K562 (cell line): ENCODE results near the gene TNNT2. TPM values are rescaled to one million over a fixed set of nuclear protein-coding genes. Genes with fewer than 3 reads are reported as not detected.

Experiments used
- BACH1 ChIP-seq: fragments of 200-800 bp; sonication (Bioruptor generic); IDR thresholded peaks from 2 replicates; pipeline ENCODE4 v1.6.1; 2016; ENCODE audit warnings: missing genetic modification characterization, missing compliant biosample characterization
- CBFA2T2 ChIP-seq: fragments of 450-650 bp; conservative IDR thresholded peaks from 2 replicates; pipeline ENCODE4 v1.6.1; 2017; ENCODE audit warnings: mild to moderate bottlenecking
- CREB1 ChIP-seq, 2 experiments: sonication (generic) in 1 of 2; formaldehyde crosslinking in 1 of 2; IDR thresholded peaks; 2 replicates each; pipeline versions ENCODE4 v1.6.1 to v1.8.0; 2012 to 2022; ENCODE audit warnings: inconsistent platforms in 1 of 2, mild to moderate bottlenecking in 1 of 2, missing genetic modification reagents in 1 of 2, moderate library complexity in 1 of 2
- CREM ChIP-seq: IDR thresholded peaks from 2 replicates; pipeline ENCODE4 v1.6.1; 2014; ENCODE audit warnings: antibody characterized with exemption, low read depth
- KDM1A ChIP-seq, 2 experiments: fragments of 450-650 bp; IDR thresholded peaks; 2 replicates each; pipeline ENCODE4 v1.6.1; 2016; ENCODE audit warnings: mild to moderate bottlenecking in 2 of 2
- MAFK ChIP-seq: IDR thresholded peaks from 2 replicates; pipeline ENCODE4 v1.6.1; 2011; ENCODE audit warnings: low read length, improper control_type of control experiment
- NELFE ChIP-seq: IDR thresholded peaks from 2 replicates; pipeline ENCODE4 v1.6.1; 2011; ENCODE audit warnings: mild to moderate bottlenecking; ENCODE audit not compliant: insufficient read depth, insufficient read length
- POLR2A ChIP-seq: fragments of 450-650 bp; conservative IDR thresholded peaks from 2 replicates; pipeline ENCODE4 v1.6.1; 2016
- SMARCA5 ChIP-seq: fragments of 450-650 bp; IDR thresholded peaks from 2 replicates; pipeline ENCODE4 v1.6.1; 2016
- SRSF7 ChIP-seq: fragments of 200-400 bp; formaldehyde crosslinking; optimal IDR thresholded peaks from 2 replicates; pipeline ENCODE3; 2017; ENCODE audit warnings: mild to moderate bottlenecking, low read depth, low read length
- STAT5B ChIP-seq: fragments of 250-450 bp; sonication (Bioruptor Pico); IDR thresholded peaks from 2 replicates; pipeline ENCODE4 v1.8.0; 2021; ENCODE audit warnings: mild to moderate bottlenecking, inconsistent platforms
- TAL1 ChIP-seq: fragments of 450-650 bp; IDR thresholded peaks from 2 replicates; pipeline ENCODE4 v1.6.1; 2016; ENCODE audit warnings: mild to moderate bottlenecking
- ZZZ3 ChIP-seq: fragments of 450-650 bp; IDR thresholded peaks from 2 replicates; pipeline ENCODE4 v1.6.1; 2016; ENCODE audit warnings: antibody characterized with exemption, mild to moderate bottlenecking, moderate library complexity
- polyA plus RNA-seq, 8 experiments: library from polyadenylated mRNA; depleted of rRNA in 4 of 8; stranded (reverse) in 5 of 8; unstranded in 3 of 8; fragments of >200 nt; fragmentation: Nextera tagmentation in 2 of 8; fragmentation: Illumina TruSeq in 1 of 8; extraction: Ambion mirVana in 2 of 8; extraction: Trizol in 1 of 8; gene quantifications; 2 replicates each; pipeline versions ENCODE4 v1.2.1 to v1.2.3, GENCODE V29; 2011 to 2014; ENCODE audit warnings: inconsistent platforms in 1 of 8, missing spikeins in 1 of 8
- total RNA-seq, 7 experiments: library from RNA; depleted of rRNA in 6 of 7; stranded (reverse); fragments of >200 nt in 6 of 7; fragmentation: Illumina TruSeq in 2 of 7; extraction: Trizol in 2 of 7; gene quantifications; 2 replicates each; pipeline versions ENCODE4 v1.2.1 to v1.2.3, GENCODE V29; 2011 to 2021; ENCODE audit warnings: low replicate concordance in 1 of 7
- TF ChIP-seq, protein P1 (sequence below), 3 experiments: IDR thresholded peaks in 2 of 3; conservative IDR thresholded peaks in 1 of 3; 2 replicates each; pipeline ENCODE4 v1.5.1; 2011 to 2012; ENCODE audit warnings: low read length in 3 of 3, mild to moderate bottlenecking in 3 of 3, control low read depth in 2 of 3, improper control_type of control experiment in 1 of 3, inconsistent platforms in 1 of 3, low read depth in 1 of 3, mixed read lengths in 1 of 3, moderate library complexity in 1 of 3; ENCODE audit not compliant: insufficient read depth in 2 of 3
- TF ChIP-seq, protein P2 (sequence below): fragments of 450-650 bp; conservative IDR thresholded peaks from 2 replicates; pipeline ENCODE4 v1.6.1; 2016; ENCODE audit warnings: missing genetic modification characterization, low read depth, mild to moderate bottlenecking, control low read depth, missing compliant biosample characterization
- TF ChIP-seq, protein P3 (sequence below): fragments of 450-650 bp; IDR thresholded peaks from 2 replicates; pipeline ENCODE4 v1.6.1; 2016
- TF ChIP-seq, protein P4 (sequence below): fragments of 250-450 bp; sonication (Bioruptor Pico); IDR thresholded peaks from 2 replicates; pipeline ENCODE4 v1.6.1; 2021; ENCODE audit warnings: mild to moderate bottlenecking
- TF ChIP-seq, protein P5 (sequence below): fragments of 250-450 bp; sonication (Bioruptor Pico); IDR thresholded peaks from 2 replicates; pipeline ENCODE4 v1.5.0; 2022; ENCODE audit warnings: mild to moderate bottlenecking

The TNNT2 gene
- total and polyA plus RNA-seq, 9 of the 15 experiments (the other 6 are each of a cell fraction or from before 2014, with no cell fraction given): not detected

DNA sequence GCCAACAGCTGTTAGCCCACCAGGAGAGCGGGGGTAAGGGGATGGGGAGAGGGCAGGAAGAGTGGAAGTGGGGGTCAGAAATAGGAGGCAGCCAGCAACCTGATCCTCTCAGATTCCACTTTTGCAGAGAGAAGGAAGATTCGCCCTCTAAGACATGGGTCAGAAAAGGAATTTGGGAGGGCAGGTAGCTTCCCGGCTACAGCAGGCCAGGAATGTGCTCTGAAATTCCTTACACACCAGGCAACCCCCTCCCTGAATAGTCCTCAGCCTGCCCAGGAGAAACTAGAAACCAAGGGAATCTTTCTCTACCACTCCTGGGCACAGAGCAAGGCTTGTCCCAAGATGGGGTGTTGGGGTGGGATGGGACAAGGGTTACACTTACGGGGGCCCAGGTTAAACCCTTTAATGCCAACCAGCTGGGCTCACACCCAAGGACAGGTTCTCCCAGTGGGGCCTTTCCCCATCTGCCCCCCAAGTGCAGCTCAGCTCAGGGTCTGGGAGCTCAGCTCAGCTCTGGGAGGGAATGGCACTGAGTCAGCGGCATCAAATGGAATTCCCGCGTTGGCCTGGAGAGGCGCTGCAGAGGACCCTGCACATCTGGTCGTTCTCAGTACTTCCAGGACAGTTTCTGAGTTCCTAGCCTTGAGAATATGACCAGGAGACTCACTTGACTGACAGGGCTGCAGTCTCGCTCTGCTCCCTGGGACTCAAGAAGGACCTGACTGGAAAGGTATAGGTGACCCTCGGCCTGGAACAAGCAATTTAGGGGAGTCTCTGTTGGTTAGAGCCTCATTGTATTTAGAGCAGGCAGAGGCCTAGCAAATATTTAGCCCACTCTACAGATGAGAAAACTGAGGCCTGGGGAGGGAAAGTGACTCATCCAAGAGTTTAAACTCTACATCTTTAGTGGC is 761 bp downstream of the TNNT2 start (continued):
- TF ChIP-seq KDM1A (IDR thresholded peaks at IDR 0.05): peak in 1 of 2 experiments; percentile 24; a peak in 1 of 4 replicates
- TF ChIP-seq TAL1: no peak
- TF ChIP-seq, protein P1, sequence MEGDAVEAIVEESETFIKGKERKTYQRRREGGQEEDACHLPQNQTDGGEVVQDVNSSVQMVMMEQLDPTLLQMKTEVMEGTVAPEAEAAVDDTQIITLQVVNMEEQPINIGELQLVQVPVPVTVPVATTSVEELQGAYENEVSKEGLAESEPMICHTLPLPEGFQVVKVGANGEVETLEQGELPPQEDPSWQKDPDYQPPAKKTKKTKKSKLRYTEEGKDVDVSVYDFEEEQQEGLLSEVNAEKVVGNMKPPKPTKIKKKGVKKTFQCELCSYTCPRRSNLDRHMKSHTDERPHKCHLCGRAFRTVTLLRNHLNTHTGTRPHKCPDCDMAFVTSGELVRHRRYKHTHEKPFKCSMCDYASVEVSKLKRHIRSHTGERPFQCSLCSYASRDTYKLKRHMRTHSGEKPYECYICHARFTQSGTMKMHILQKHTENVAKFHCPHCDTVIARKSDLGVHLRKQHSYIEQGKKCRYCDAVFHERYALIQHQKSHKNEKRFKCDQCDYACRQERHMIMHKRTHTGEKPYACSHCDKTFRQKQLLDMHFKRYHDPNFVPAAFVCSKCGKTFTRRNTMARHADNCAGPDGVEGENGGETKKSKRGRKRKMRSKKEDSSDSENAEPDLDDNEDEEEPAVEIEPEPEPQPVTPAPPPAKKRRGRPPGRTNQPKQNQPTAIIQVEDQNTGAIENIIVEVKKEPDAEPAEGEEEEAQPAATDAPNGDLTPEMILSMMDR (IDR thresholded peaks at IDR 0.05 in 2 of 3, conservative IDR thresholded peaks at IDR 0.05 in 1 of 3; ENCODE audit: insufficient read depth in 2 of 3, low read depth in 1 of 3, low read length in 3 of 3): peak; percentile 79 to 91 (median 79)
- TF ChIP-seq SMARCA5: peak; percentile 65; the same call in 1 of the 2 replicates
- TF ChIP-seq, protein P2, sequence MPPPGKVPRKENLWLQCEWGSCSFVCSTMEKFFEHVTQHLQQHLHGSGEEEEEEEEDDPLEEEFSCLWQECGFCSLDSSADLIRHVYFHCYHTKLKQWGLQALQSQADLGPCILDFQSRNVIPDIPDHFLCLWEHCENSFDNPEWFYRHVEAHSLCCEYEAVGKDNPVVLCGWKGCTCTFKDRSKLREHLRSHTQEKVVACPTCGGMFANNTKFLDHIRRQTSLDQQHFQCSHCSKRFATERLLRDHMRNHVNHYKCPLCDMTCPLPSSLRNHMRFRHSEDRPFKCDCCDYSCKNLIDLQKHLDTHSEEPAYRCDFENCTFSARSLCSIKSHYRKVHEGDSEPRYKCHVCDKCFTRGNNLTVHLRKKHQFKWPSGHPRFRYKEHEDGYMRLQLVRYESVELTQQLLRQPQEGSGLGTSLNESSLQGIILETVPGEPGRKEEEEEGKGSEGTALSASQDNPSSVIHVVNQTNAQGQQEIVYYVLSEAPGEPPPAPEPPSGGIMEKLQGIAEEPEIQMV: no peak
- TF ChIP-seq STAT5B (CRISPR knock-in tag): no peak
- TF ChIP-seq, protein P3, sequence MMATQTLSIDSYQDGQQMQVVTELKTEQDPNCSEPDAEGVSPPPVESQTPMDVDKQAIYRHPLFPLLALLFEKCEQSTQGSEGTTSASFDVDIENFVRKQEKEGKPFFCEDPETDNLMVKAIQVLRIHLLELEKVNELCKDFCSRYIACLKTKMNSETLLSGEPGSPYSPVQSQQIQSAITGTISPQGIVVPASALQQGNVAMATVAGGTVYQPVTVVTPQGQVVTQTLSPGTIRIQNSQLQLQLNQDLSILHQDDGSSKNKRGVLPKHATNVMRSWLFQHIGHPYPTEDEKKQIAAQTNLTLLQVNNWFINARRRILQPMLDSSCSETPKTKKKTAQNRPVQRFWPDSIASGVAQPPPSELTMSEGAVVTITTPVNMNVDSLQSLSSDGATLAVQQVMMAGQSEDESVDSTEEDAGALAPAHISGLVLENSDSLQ: peak; percentile 85
- no peak for TF ChIP-seq ZZZ3
- 0 out of 2 replicates have a peak, but pooled peaks have one; percentile 5 for TF ChIP-seq MAFK
- TF ChIP-seq CREB1 (IDR thresholded peaks at IDR 0.05): no peak
- TF ChIP-seq CREB1 (CRISPR knock-in tag; IDR thresholded peaks at IDR 0.05): no peak
- no peak for TF ChIP-seq SRSF7
- TF ChIP-seq NELFE: no peak
- no peak for TF ChIP-seq BACH1
- TF ChIP-seq POLR2A: no peak
- no peak for TF ChIP-seq CBFA2T2
- TF ChIP-seq, protein P4, sequence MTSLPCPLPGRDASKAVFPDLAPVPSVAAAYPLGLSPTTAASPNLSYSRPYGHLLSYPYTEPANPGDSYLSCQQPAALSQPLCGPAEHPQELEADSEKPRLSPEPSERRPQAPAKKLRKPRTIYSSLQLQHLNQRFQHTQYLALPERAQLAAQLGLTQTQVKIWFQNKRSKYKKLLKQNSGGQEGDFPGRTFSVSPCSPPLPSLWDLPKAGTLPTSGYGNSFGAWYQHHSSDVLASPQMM: no peak
- TF ChIP-seq, protein P5, sequence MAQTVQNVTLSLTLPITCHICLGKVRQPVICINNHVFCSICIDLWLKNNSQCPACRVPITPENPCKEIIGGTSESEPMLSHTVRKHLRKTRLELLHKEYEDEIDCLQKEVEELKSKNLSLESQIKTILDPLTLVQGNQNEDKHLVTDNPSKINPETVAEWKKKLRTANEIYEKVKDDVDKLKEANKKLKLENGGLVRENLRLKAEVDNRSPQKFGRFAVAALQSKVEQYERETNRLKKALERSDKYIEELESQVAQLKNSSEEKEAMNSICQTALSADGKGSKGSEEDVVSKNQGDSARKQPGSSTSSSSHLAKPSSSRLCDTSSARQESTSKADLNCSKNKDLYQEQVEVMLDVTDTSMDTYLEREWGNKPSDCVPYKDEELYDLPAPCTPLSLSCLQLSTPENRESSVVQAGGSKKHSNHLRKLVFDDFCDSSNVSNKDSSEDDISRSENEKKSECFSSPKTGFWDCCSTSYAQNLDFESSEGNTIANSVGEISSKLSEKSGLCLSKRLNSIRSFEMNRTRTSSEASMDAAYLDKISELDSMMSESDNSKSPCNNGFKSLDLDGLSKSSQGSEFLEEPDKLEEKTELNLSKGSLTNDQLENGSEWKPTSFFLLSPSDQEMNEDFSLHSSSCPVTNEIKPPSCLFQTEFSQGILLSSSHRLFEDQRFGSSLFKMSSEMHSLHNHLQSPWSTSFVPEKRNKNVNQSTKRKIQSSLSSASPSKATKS (CRISPR knock-in tag): no peak
- peak; percentile 36; the same call in 1 of the 2 replicates for TF ChIP-seq CREM
